H1 (cell line): Measurements from ENCODE around the gene VSIR. TPM values are rescaled to one million over a fixed set of nuclear protein-coding genes. Genes with fewer than 3 reads are reported as not detected.

Source experiments
- CTCF ChIA-PET: fragments of 300-600 bp; sonication (Branson Sonifier 250); formaldehyde crosslinking; loops from one replicate; lab custom pipeline; 2021; ENCODE audit not compliant: partially characterized antibody; lab: Charles Lee
- POLR2A ChIA-PET: fragments of 300-600 bp; sonication (Branson Sonifier 250); formaldehyde crosslinking; loops from one replicate; lab custom pipeline; 2021; ENCODE audit warnings: inconsistent platforms; ENCODE audit not compliant: partially characterized antibody; lab: Charles Lee
- DNase-seq, 2 experiments: peaks; one replicate each; pipeline versions ENCODE4 v3.0.0 to v3.0.0-alpha.2; 2010 to 2022; ENCODE audit warnings: low spot score in 2 of 2, low read depth in 1 of 2, mixed read lengths in 1 of 2
- FAIRE-seq: peaks from 2 replicates; lab custom pipeline; 2011; peaks lifted over from hg19 to GRCh38; lab: Jason Lieb, UNC
- H2AFZ ChIP-seq: 2 replicates; pipeline ENCODE4 v1.8.1; 2012; ENCODE audit warnings: low read length, inconsistent platforms
- H2AK5ac ChIP-seq: 2 replicates; pipeline ENCODE4 v1.6.1; 2013; ENCODE audit warnings: low read depth, low read length
- H2BK120ac ChIP-seq: replicated peaks from 2 replicates; pipeline ENCODE3; 2013; ENCODE audit warnings: low read depth, low read length, inconsistent platforms
- H2BK12ac ChIP-seq: 2 replicates; pipeline ENCODE4 v1.6.1; 2013; ENCODE audit warnings: low read depth, low read length
- H2BK15ac ChIP-seq: 2 replicates; pipeline ENCODE4 v1.6.1; 2013; ENCODE audit warnings: low read length
- H2BK20ac ChIP-seq: 2 replicates; pipeline ENCODE4 v1.6.1; 2013; ENCODE audit warnings: low read length
- H2BK5ac ChIP-seq: 2 replicates; pipeline ENCODE4 v1.6.1; 2013; ENCODE audit warnings: low read depth, low read length
- H3K14ac ChIP-seq: 2 replicates; pipeline ENCODE4 v1.6.1; 2013; ENCODE audit warnings: inconsistent platforms; ENCODE audit not compliant: insufficient read length
- H3K18ac ChIP-seq: 2 replicates; pipeline ENCODE4 v1.6.1; 2013; ENCODE audit warnings: low read length; ENCODE audit errors: extremely low read depth
- H3K23ac ChIP-seq: 2 replicates; pipeline ENCODE4 v1.6.1; 2013; ENCODE audit warnings: inconsistent platforms; ENCODE audit not compliant: insufficient read length
- H3K23me2 ChIP-seq: 2 replicates; pipeline ENCODE4 v1.6.1; 2013; ENCODE audit warnings: low read depth, low read length
- H3K27ac ChIP-seq: 2 replicates; pipeline ENCODE4 v1.6.1; 2011; ENCODE audit warnings: low read depth, low read length, inconsistent platforms
- H3K27me3 ChIP-seq, 4 experiments: replicated peaks in 1 of 4; 1 replicate in 1 of 4; 2 replicates in 3 of 4; pipeline versions ENCODE4 v1.6.1 to v1.8.1; 2011 to 2013; ENCODE audit warnings: low read length in 3 of 4, mild to moderate bottlenecking in 3 of 4, inconsistent platforms in 2 of 4, mixed read lengths in 2 of 4, moderate library complexity in 1 of 4; ENCODE audit not compliant: control insufficient read depth in 3 of 4, insufficient read depth in 3 of 4; ENCODE audit errors: extremely low read depth in 1 of 4
- H3K36me3 ChIP-seq, 4 experiments: 2 replicates each; pipeline versions ENCODE4 v1.6.1 to v1.8.1; 2011 to 2013; ENCODE audit warnings: mild to moderate bottlenecking in 4 of 4, low read length in 3 of 4, moderate library complexity in 2 of 4, control low read depth in 1 of 4, inconsistent platforms in 1 of 4; ENCODE audit not compliant: insufficient read depth in 4 of 4, control insufficient read depth in 2 of 4
- H3K4ac ChIP-seq: replicated peaks from 2 replicates; pipeline ENCODE3; 2013; ENCODE audit warnings: low read length, low read depth, mixed read lengths, inconsistent platforms; ENCODE audit not compliant: insufficient read length
- H3K4me1 ChIP-seq, 4 experiments: replicated peaks in 1 of 4; 1 replicate in 1 of 4; 2 replicates in 3 of 4; pipeline versions ENCODE4 v1.6.1 to v1.8.1; 2011 to 2013; ENCODE audit warnings: low read length in 3 of 4, inconsistent platforms in 2 of 4, mixed read lengths in 1 of 4; ENCODE audit not compliant: insufficient read depth in 4 of 4, control insufficient read depth in 3 of 4
- H3K4me2 ChIP-seq, 2 experiments: 2 replicates each; pipeline versions ENCODE4 v1.6.1 to v1.8.1; 2011 to 2013; ENCODE audit warnings: low read depth in 2 of 2, low read length in 2 of 2, control low read depth in 1 of 2, inconsistent platforms in 1 of 2, mild to moderate bottlenecking in 1 of 2; ENCODE audit not compliant: insufficient read depth in 1 of 2
- H3K4me3 ChIP-seq, 4 experiments: fragments of 200-600, 300-600 bp in 1 of 4; sonication (generic), shearing (Covaris generic), sonication (Bioruptor Twin) in 1 of 4; 2 replicates each; pipeline versions ENCODE4 v1.5.1 to v1.8.1; 2011 to 2016; ENCODE audit warnings: low read length in 4 of 4, low read depth in 3 of 4, control low read depth in 2 of 4, inconsistent platforms in 2 of 4, mild to moderate bottlenecking in 2 of 4, mixed read lengths in 1 of 4, moderate library complexity in 1 of 4; ENCODE audit not compliant: insufficient read depth in 2 of 4; ENCODE audit errors: extremely low read depth in 1 of 4
- H3K56ac ChIP-seq: replicated peaks from 2 replicates; pipeline ENCODE3; 2013; ENCODE audit warnings: low read depth, mild to moderate bottlenecking, mixed read lengths, low read length, inconsistent platforms; ENCODE audit not compliant: insufficient read length
- H3K79me1 ChIP-seq: 2 replicates; pipeline ENCODE4 v1.6.1; 2013; ENCODE audit warnings: low read depth, low read length, control low read depth
- H3K79me2 ChIP-seq, 2 experiments: 2 replicates each; pipeline versions ENCODE4 v1.6.1 to v1.8.1; 2012 to 2013; ENCODE audit warnings: low read length in 2 of 2, mild to moderate bottlenecking in 2 of 2, inconsistent platforms in 1 of 2; ENCODE audit not compliant: insufficient read depth in 2 of 2, control insufficient read depth in 1 of 2
- H3K9ac ChIP-seq, 4 experiments: replicated peaks in 1 of 4; 1 replicate in 1 of 4; 2 replicates in 3 of 4; pipeline versions ENCODE4 v1.6.1 to v1.8.1; 2011 to 2013; ENCODE audit warnings: low read depth in 3 of 4, low read length in 3 of 4, control low read depth in 2 of 4, mild to moderate bottlenecking in 2 of 4, moderate library complexity in 2 of 4, inconsistent platforms in 1 of 4; ENCODE audit errors: extremely low read depth in 1 of 4
- H3K9me3 ChIP-seq, 2 experiments: 2 replicates each; pipeline versions ENCODE4 v1.6.1 to v1.8.1; 2012 to 2013; ENCODE audit warnings: mild to moderate bottlenecking in 2 of 2, moderate library complexity in 2 of 2, control low read depth in 1 of 2, inconsistent platforms in 1 of 2, low read depth in 1 of 2, low read length in 1 of 2, mixed read lengths in 1 of 2; ENCODE audit not compliant: insufficient read depth in 2 of 2
- H4K20me1 ChIP-seq, 2 experiments: replicated peaks in 1 of 2; 2 replicates each; pipeline versions ENCODE3 to v1.8.1; 2011 to 2013; ENCODE audit warnings: inconsistent platforms in 2 of 2, low read length in 2 of 2, mild to moderate bottlenecking in 1 of 2; ENCODE audit not compliant: insufficient read depth in 2 of 2, control insufficient read depth in 1 of 2
- H4K5ac ChIP-seq: 2 replicates; pipeline ENCODE4 v1.6.1; 2013; ENCODE audit warnings: low read length, low read depth, mixed read lengths, inconsistent platforms; ENCODE audit not compliant: insufficient read length
- H4K8ac ChIP-seq: 2 replicates; pipeline ENCODE4 v1.8.0; 2013; ENCODE audit warnings: mild to moderate bottlenecking, moderate library complexity, low read length, inconsistent platforms; ENCODE audit not compliant: insufficient read depth; ENCODE audit errors: extremely low read depth
- H4K91ac ChIP-seq: replicated peaks from 2 replicates; pipeline ENCODE3; 2013; ENCODE audit warnings: low read length, mixed read lengths, inconsistent platforms; ENCODE audit not compliant: insufficient read length
- GABPA ChIP-seq: IDR thresholded peaks from 2 replicates; pipeline ENCODE4 v1.6.1; 2011; ENCODE audit warnings: mild to moderate bottlenecking, low read length, moderate library complexity, borderline replicate concordance; ENCODE audit not compliant: insufficient read depth
- KDM5A ChIP-seq: fragments of 200-600 bp; IDR thresholded peaks from 2 replicates; pipeline ENCODE4 v1.7.1; 2012; ENCODE audit warnings: mild to moderate bottlenecking, low read length, inconsistent platforms, mixed read lengths
- POU5F1 ChIP-seq: IDR thresholded peaks from 2 replicates; pipeline ENCODE4 v1.6.1; 2011; ENCODE audit warnings: low read depth, mild to moderate bottlenecking, low read length, moderate library complexity
- TEAD4 ChIP-seq: IDR thresholded peaks from 2 replicates; pipeline ENCODE4 v1.6.1; 2012; ENCODE audit warnings: low read depth, low read length, inconsistent platforms, mixed read lengths
- WGBS, 2 experiments: shearing (Covaris generic) in 1 of 2; methylation state at CpG; one replicate each; pipeline versions ENCODE4 v1.1.6 to v1.1.7; 2013 to 2015; ENCODE audit warnings: low lambda C conversion rate in 2 of 2, mixed read lengths in 2 of 2, inconsistent platforms in 1 of 2, low coverage in 1 of 2, missing lambda C conversion rate in 1 of 2; ENCODE audit not compliant: insufficient replicate concordance in 2 of 2, insufficient coverage in 1 of 2, insufficient read length in 1 of 2; ENCODE audit errors: extremely low coverage in 1 of 2, missing lambda C conversion rate in 1 of 2; 5-methylcytosine and 5-hydroxymethylcytosine counted together
- polyA plus RNA-seq, 7 experiments: library from polyadenylated mRNA; depleted of rRNA in 3 of 7; stranded (reverse) in 5 of 7; unstranded in 2 of 7; fragments of >200 nt in 5 of 7; fragments of 200-250 nt in 2 of 7; gene quantifications; 1 replicate in 5 of 7; 2 replicates in 1 of 7; 4 replicates in 1 of 7; pipeline versions ENCODE4 v1.2.1 to v1.2.3, GENCODE V29; 2011 to 2013; ENCODE audit warnings: missing spikeins in 2 of 7, mixed read lengths in 2 of 7
- total RNA-seq: library from RNA; stranded (reverse); fragmentation: NEBNext Ultra II Directional; extraction: Animal tissue kit (Norgen Biotek cat#: 25700); gene quantifications from 2 replicates; pipeline ENCODE4 v1.2.1, GENCODE V29; 2021
- TF ChIP-seq, protein P1 (sequence below): IDR thresholded peaks from 2 replicates; pipeline ENCODE4 v1.6.1; 2011; ENCODE audit warnings: low read length, improper control_type of control experiment

Gene VSIR
- total and polyA plus RNA-seq, 2 of the 8 experiments (the other 6 are each of a cell fraction or from before 2014, with no cell fraction given), result 0.33 TPM; not detected in 1

DNA sequence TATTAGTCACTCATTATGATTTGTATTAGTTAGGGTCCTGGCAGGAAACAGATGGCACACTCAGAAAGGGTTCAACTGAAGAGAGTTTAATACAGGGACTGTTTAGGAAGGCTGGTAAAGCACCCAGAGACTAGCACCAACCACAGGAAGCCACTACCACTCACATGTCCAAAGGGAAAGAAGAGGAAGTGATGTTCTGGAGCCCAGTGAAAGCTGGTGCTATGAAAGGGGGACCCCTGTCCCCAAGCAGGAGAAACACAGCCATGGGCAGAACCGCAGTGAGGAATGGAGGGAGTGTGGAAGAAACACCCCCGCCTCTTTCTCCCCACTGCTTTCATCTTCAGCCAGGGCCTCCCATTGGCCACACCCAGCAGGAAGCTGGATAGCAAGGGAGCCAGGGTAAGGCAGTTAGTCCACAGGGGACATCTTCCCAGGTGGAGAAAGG is 3.2 kb upstream of the VSIR start:
- DNase-seq (no peak), FAIRE-seq (no peak)
- no peak overlapping the region for H2BK15ac ChIP-seq
- TF ChIP-seq, protein P1, sequence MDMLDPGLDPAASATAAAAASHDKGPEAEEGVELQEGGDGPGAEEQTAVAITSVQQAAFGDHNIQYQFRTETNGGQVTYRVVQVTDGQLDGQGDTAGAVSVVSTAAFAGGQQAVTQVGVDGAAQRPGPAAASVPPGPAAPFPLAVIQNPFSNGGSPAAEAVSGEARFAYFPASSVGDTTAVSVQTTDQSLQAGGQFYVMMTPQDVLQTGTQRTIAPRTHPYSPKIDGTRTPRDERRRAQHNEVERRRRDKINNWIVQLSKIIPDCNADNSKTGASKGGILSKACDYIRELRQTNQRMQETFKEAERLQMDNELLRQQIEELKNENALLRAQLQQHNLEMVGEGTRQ, result no peak
- TF ChIP-seq POU5F1, result no peak
- TF ChIP-seq TEAD4, result no peak
- no peak for TF ChIP-seq KDM5A
- TF ChIP-seq GABPA, result no peak
- POLR2A ChIA-PET, result no interaction called here
- H3K27me3 ChIP-seq, result peaks cover 3 to 23% (median 16%) of the 10 kb centered on the region in 4 experiments; a peak in 6 of 7 replicates
- H3K4me1 ChIP-seq, result peaks cover 0 to 7% (median under 1%) of the 10 kb centered on the region in 4 experiments; a peak in 3 of 7 replicates
- H3K23ac ChIP-seq, result no peak overlapping the region
- no peak overlapping the region for H3K9ac ChIP-seq
- no peak overlapping the region for H3K56ac ChIP-seq
- no peak overlapping the region for H3K14ac ChIP-seq
- H3K4ac ChIP-seq, result no peak overlapping the region
- no peaks in the 10 kb centered on the region for H3K79me2 ChIP-seq
- H3K9me3 ChIP-seq, result 0 out of 4 replicates have a peak, but pooled peaks cover 0 to 6% of the 10 kb centered on the region in 2 experiments
- H3K79me1 ChIP-seq, result no peaks in the 10 kb centered on the region; the same call in 1 of the 2 replicates
- H2AK5ac ChIP-seq, result no peak overlapping the region
- H2BK5ac ChIP-seq, result no peak overlapping the region
- no peak overlapping the region for H2AFZ ChIP-seq
- no peak overlapping the region for H3K4me2 ChIP-seq
- no peak overlapping the region for H4K91ac ChIP-seq
- H2BK20ac ChIP-seq, result no peak overlapping the region
- no peak overlapping the region for H2BK120ac ChIP-seq
- H3K4me3 ChIP-seq, result no peak overlapping the region
- H4K8ac ChIP-seq, result no peak overlapping the region
- no peak overlapping the region for H4K5ac ChIP-seq
- CTCF ChIA-PET, result interaction anchor here (0.8 to 7.1 kb wide), 9 partner anchors 11 to 129 kb away, joined by 3 to 44 read pairs (median 4); no protein-coding TSS in a partner anchor
- H3K23me2 ChIP-seq, result no peaks in the 10 kb centered on the region; the same call in 1 of the 2 replicates
- WGBS, 2 experiments, result 62% methylated on average over 2 of the region's 2 CpGs; no CpG with 5 or more reads in 1 of the 2 experiments
- H2BK12ac ChIP-seq, result no peak overlapping the region
- no peak overlapping the region for H3K18ac ChIP-seq
- H4K20me1 ChIP-seq, result peaks cover 0 to 2% of the 10 kb centered on the region in 2 experiments
- H3K36me3 ChIP-seq, result no peaks in the 10 kb centered on the region
- H3K27ac ChIP-seq, result no peak overlapping the region; the same call in 1 of the 2 replicates
